ENCODE measurements around the gene ANO1. TPM values are rescaled to one million over a fixed set of nuclear protein-coding genes. Genes with fewer than 3 reads are reported as not detected.

The ANO1 gene
- total RNA-seq, 1 experiment from 2014 or later = 184 TPM

GRCh38 chr11:70134490-70134889 is 56.4 kb downstream of the ANO1 start:
- Histone ChIP-seq H3F3A (ENCODE audit: low read length, unreplicated experiment) (no peaks in the 10 kb centered on the region), H3K4me3 (ENCODE audit: low read length) (no peak overlapping the region), H4K20me1 (ENCODE audit: low read length) (no peaks in the 10 kb centered on the region), H3K27ac (ENCODE audit: low read length) (no peak overlapping the region), H3K36me3 (ENCODE audit: low read depth, low read length) (peaks cover 72% of the 10 kb centered on the region), H3K79me2 (ENCODE audit: low read length) (no peaks in the 10 kb centered on the region), H3K27me3 (ENCODE audit: low read length) (no peaks in the 10 kb centered on the region), H3K9me2 (replicated peaks; ENCODE audit: low read length) (no peaks in the 10 kb centered on the region), H3K4me1 (ENCODE audit: insufficient read depth, low read length) (peaks cover 2% of the 10 kb centered on the region; the same call in 1 of the 2 replicates), H2AFZ (ENCODE audit: low read length) (no peak overlapping the region), H3K9me3 (ENCODE audit: low read length) (no peaks in the 10 kb centered on the region), H3K4me2 (ENCODE audit: low read length) (no peak overlapping the region), H3K9ac (ENCODE audit: low read length) (no peak overlapping the region)
- DNase-seq = no peak
- TF ChIP-seq EZH2phosphoT487 (IDR thresholded peaks at IDR 0.05; ENCODE audit: borderline replicate concordance, low read length) (no peak), EZH2 (IDR thresholded peaks at IDR 0.05; ENCODE audit: low read length, unreplicated experiment) (no peak)
- TF ChIP-seq, protein P1, sequence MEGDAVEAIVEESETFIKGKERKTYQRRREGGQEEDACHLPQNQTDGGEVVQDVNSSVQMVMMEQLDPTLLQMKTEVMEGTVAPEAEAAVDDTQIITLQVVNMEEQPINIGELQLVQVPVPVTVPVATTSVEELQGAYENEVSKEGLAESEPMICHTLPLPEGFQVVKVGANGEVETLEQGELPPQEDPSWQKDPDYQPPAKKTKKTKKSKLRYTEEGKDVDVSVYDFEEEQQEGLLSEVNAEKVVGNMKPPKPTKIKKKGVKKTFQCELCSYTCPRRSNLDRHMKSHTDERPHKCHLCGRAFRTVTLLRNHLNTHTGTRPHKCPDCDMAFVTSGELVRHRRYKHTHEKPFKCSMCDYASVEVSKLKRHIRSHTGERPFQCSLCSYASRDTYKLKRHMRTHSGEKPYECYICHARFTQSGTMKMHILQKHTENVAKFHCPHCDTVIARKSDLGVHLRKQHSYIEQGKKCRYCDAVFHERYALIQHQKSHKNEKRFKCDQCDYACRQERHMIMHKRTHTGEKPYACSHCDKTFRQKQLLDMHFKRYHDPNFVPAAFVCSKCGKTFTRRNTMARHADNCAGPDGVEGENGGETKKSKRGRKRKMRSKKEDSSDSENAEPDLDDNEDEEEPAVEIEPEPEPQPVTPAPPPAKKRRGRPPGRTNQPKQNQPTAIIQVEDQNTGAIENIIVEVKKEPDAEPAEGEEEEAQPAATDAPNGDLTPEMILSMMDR (conservative IDR thresholded peaks at IDR 0.05; ENCODE audit: low read depth, low read length) = no peak
- intact Hi-C loops (cut with micrococcal nuclease) = no loop called here
- ChIA-PET POLR2A (ENCODE audit: unreplicated experiment) (no interaction called here), CTCF (no interaction called here)
- no TSS peak for BruUV-seq (replicated peaks)
- ATAC-seq = no peak

DNA sequence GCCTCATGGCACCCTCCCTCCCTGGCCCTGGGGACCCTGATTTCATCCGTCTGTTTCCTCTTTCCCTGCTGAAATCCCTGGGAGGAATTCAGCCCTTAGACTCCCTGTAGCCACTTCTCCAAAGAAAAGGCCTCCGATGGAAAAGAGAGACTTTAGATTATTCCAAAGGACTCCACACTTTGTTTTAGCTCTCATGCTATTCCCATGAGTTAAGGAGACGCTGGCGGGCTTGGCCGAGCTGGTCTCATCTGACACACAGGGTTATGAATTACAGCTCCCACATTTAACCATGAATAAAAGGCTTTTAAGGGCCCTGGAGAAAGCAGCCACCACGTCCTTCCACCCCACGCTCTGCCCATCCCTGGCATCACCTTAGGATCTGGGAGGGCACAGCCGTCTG is 57.0 kb downstream of the ANO1 start:
- Histone ChIP-seq H3K79me2 (ENCODE audit: low read length) (no peaks in the 10 kb centered on the region), H3K9me3 (ENCODE audit: low read length) (no peaks in the 10 kb centered on the region), H3K4me2 (ENCODE audit: low read length) (no peak overlapping the region), H3K9ac (ENCODE audit: low read length) (no peak overlapping the region), H3K36me3 (ENCODE audit: low read depth, low read length) (peaks cover 73% of the 10 kb centered on the region), H3K4me1 (ENCODE audit: insufficient read depth, low read length) (peaks cover 8% of the 10 kb centered on the region; the same call in 1 of the 2 replicates), H3K27me3 (ENCODE audit: low read length) (no peaks in the 10 kb centered on the region), H3K9me2 (replicated peaks; ENCODE audit: low read length) (no peaks in the 10 kb centered on the region), H4K20me1 (ENCODE audit: low read length) (no peaks in the 10 kb centered on the region), H3F3A (ENCODE audit: low read length, unreplicated experiment) (no peaks in the 10 kb centered on the region), H3K4me3 (ENCODE audit: low read length) (no peak overlapping the region), H2AFZ (ENCODE audit: low read length) (no peak overlapping the region), H3K27ac (ENCODE audit: low read length) (no peak overlapping the region)
- TF ChIP-seq, protein P1 (conservative IDR thresholded peaks at IDR 0.05; ENCODE audit: low read depth, low read length) = no peak
- TF ChIP-seq EZH2phosphoT487 (IDR thresholded peaks at IDR 0.05; ENCODE audit: borderline replicate concordance, low read length) = no peak
- TF ChIP-seq EZH2 (IDR thresholded peaks at IDR 0.05; ENCODE audit: low read length, unreplicated experiment) = no peak
- intact Hi-C loops (cut with micrococcal nuclease) = no loop called here
- no peak for DNase-seq
- CTCF ChIA-PET = no interaction called here
- ATAC-seq = no peak
- POLR2A ChIA-PET (ENCODE audit: unreplicated experiment) = no interaction called here
- no TSS peak for BruUV-seq (replicated peaks)

DNA sequence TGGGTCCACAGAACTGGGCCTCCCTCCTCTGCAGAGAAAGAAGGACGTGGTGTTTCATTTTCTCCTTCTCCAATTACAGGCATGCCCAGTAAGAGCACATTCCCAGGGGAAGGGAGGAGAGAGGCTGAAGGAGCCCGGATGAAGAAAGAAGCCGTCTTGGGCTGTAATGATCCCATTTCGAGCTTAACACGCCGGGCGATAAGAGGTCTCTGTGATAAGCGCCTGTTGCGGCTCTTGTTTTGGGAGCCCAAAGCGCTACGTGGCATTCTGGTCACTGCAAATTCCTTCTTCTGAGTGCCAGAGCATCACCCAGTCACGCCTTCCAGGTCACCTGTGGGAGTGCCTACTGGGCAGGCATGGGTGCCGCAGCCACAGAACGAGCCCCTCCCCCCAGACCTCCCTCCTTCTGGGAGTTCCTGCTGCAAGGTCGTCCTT is 57.5 kb downstream of the ANO1 start:
- DNase-seq = no peak
- BruUV-seq (replicated peaks) = no TSS peak
- ATAC-seq = no peak
- TF ChIP-seq EZH2phosphoT487 (IDR thresholded peaks at IDR 0.05; ENCODE audit: borderline replicate concordance, low read length) = no peak
- no peak for TF ChIP-seq EZH2 (IDR thresholded peaks at IDR 0.05; ENCODE audit: low read length, unreplicated experiment)
- TF ChIP-seq, protein P1 (conservative IDR thresholded peaks at IDR 0.05; ENCODE audit: low read depth, low read length) = no peak
- POLR2A ChIA-PET (ENCODE audit: unreplicated experiment) = no interaction called here
- Histone ChIP-seq H3K9me3 (ENCODE audit: low read length) (no peaks in the 10 kb centered on the region), H3K79me2 (ENCODE audit: low read length) (no peaks in the 10 kb centered on the region), H3K36me3 (ENCODE audit: low read depth, low read length) (peaks cover 72% of the 10 kb centered on the region), H3K4me3 (ENCODE audit: low read length) (no peak overlapping the region), H3K27ac (ENCODE audit: low read length) (no peak overlapping the region), H3K4me2 (ENCODE audit: low read length) (no peak overlapping the region), H3K9ac (ENCODE audit: low read length) (no peak overlapping the region), H3K27me3 (ENCODE audit: low read length) (no peaks in the 10 kb centered on the region), H3F3A (ENCODE audit: low read length, unreplicated experiment) (no peaks in the 10 kb centered on the region), H4K20me1 (ENCODE audit: low read length) (no peaks in the 10 kb centered on the region), H3K9me2 (replicated peaks; ENCODE audit: low read length) (no peaks in the 10 kb centered on the region), H3K4me1 (ENCODE audit: insufficient read depth, low read length) (peaks cover 12% of the 10 kb centered on the region; the same call in 1 of the 2 replicates), H2AFZ (ENCODE audit: low read length) (no peak overlapping the region)
- intact Hi-C loops (cut with micrococcal nuclease) = no loop called here
- CTCF ChIA-PET = no interaction called here

All from PC-3 (cell line).